ENCODE measurements around the gene SMG7. TPM values are rescaled to one million over a fixed set of nuclear protein-coding genes. Genes with fewer than 3 reads are reported as not detected.

The SMG7 gene
- polyA plus RNA-seq, 1 donor from 2014 or later = 19.1 TPM

GRCh38 chr1:183559061-183559460 is 86.8 kb downstream of the SMG7 start:
- Histone ChIP-seq H3K4me3 (ENCODE audit: low read length) (no peak overlapping the region), H3K9me3 (ENCODE audit: low read length) (no peaks in the 10 kb centered on the region), H3K79me2 (replicated peaks; ENCODE audit: insufficient read depth, low read length) (no peaks in the 10 kb centered on the region), H3K9me2 (ENCODE audit: insufficient read depth, low read length) (no peaks in the 10 kb centered on the region), H3K9ac (ENCODE audit: low read length) (no peak overlapping the region), H3K27me3 (ENCODE audit: insufficient read depth, low read depth, low read length) (no peaks in the 10 kb centered on the region), H2AFZ (ENCODE audit: low read depth, low read length) (no peak overlapping the region), H3F3A (ENCODE audit: insufficient read depth, low read length, poor library complexity, severe bottlenecking) (no peaks in the 10 kb centered on the region), H3K36me3 (ENCODE audit: insufficient read depth, low read length) (no peaks in the 10 kb centered on the region), H4K20me1 (ENCODE audit: insufficient read depth) (no peaks in the 10 kb centered on the region), H3K27ac (ENCODE audit: low read length) (no peak overlapping the region), H3K4me2 (ENCODE audit: low read length) (no peak overlapping the region)
- TF ChIP-seq TAF1 (IDR thresholded peaks at IDR 0.05; ENCODE audit: low read depth) = no peak
- TF ChIP-seq SMC3 (conservative IDR thresholded peaks at IDR 0.05; ENCODE audit: poor library complexity) = no peak
- no peak for TF ChIP-seq REST (IDR thresholded peaks at IDR 0.05; ENCODE audit: borderline replicate concordance)
- no peak for TF ChIP-seq EP300 (conservative IDR thresholded peaks at IDR 0.05; ENCODE audit: poor library complexity, severe bottlenecking)
- no peak for TF ChIP-seq CTCF (IDR thresholded peaks at IDR 0.05; ENCODE audit: poor library complexity, severe bottlenecking)
- no peak for TF ChIP-seq MXI1 (conservative IDR thresholded peaks at IDR 0.05; ENCODE audit: poor library complexity, severe bottlenecking)
- TF ChIP-seq POLR2AphosphoS5 (IDR thresholded peaks at IDR 0.05) = no peak
- TF ChIP-seq RAD21 (conservative IDR thresholded peaks at IDR 0.05) = no peak
- TF ChIP-seq EZH2 (IDR thresholded peaks at IDR 0.05; ENCODE audit: borderline replicate concordance, insufficient read depth, low read length, poor library complexity, severe bottlenecking) = no peak

GRCh38 chr1:183562701-183563100 is 90.4 kb downstream of the SMG7 start:
- Histone ChIP-seq H3K9me3 (ENCODE audit: low read length) (no peaks in the 10 kb centered on the region), H3F3A (ENCODE audit: insufficient read depth, low read length, poor library complexity, severe bottlenecking) (no peaks in the 10 kb centered on the region), H3K79me2 (replicated peaks; ENCODE audit: insufficient read depth, low read length) (no peaks in the 10 kb centered on the region), H2AFZ (ENCODE audit: low read depth, low read length) (no peak overlapping the region), H3K27me3 (ENCODE audit: insufficient read depth, low read depth, low read length) (no peaks in the 10 kb centered on the region), H3K4me3 (ENCODE audit: low read length) (no peak overlapping the region), H3K9ac (ENCODE audit: low read length) (no peak overlapping the region), H4K20me1 (ENCODE audit: insufficient read depth) (no peaks in the 10 kb centered on the region), H3K27ac (ENCODE audit: low read length) (no peak overlapping the region), H3K36me3 (ENCODE audit: insufficient read depth, low read length) (no peaks in the 10 kb centered on the region), H3K4me2 (ENCODE audit: low read length) (no peak overlapping the region), H3K9me2 (ENCODE audit: insufficient read depth, low read length) (no peaks in the 10 kb centered on the region)
- TF ChIP-seq MXI1 (conservative IDR thresholded peaks at IDR 0.05; ENCODE audit: poor library complexity, severe bottlenecking) = no peak

- Histone ChIP-seq H3K4me2 (ENCODE audit: low read length) (no peak overlapping the region), H3K27me3 (ENCODE audit: insufficient read depth, low read depth, low read length) (no peaks in the 10 kb centered on the region), H3K79me2 (replicated peaks; ENCODE audit: insufficient read depth, low read length) (no peaks in the 10 kb centered on the region), H3K36me3 (ENCODE audit: insufficient read depth, low read length) (no peaks in the 10 kb centered on the region), H4K20me1 (ENCODE audit: insufficient read depth) (no peaks in the 10 kb centered on the region), H3K9me2 (ENCODE audit: insufficient read depth, low read length) (no peaks in the 10 kb centered on the region), H3K4me3 (ENCODE audit: low read length) (no peak overlapping the region), H3K9me3 (ENCODE audit: low read length) (no peaks in the 10 kb centered on the region), H3F3A (ENCODE audit: insufficient read depth, low read length, poor library complexity, severe bottlenecking) (no peaks in the 10 kb centered on the region), H2AFZ (ENCODE audit: low read depth, low read length) (no peak overlapping the region), H3K9ac (ENCODE audit: low read length) (no peak overlapping the region), H3K27ac (ENCODE audit: low read length) (no peak overlapping the region)
- TF ChIP-seq POLR2AphosphoS5 (IDR thresholded peaks at IDR 0.05) (no peak), REST (IDR thresholded peaks at IDR 0.05; ENCODE audit: borderline replicate concordance) (no peak), EP300 (conservative IDR thresholded peaks at IDR 0.05; ENCODE audit: poor library complexity, severe bottlenecking) (no peak), RAD21 (conservative IDR thresholded peaks at IDR 0.05) (no peak), EZH2 (IDR thresholded peaks at IDR 0.05; ENCODE audit: borderline replicate concordance, insufficient read depth, low read length, poor library complexity, severe bottlenecking) (no peak), MXI1 (conservative IDR thresholded peaks at IDR 0.05; ENCODE audit: poor library complexity, severe bottlenecking) (no peak), SMC3 (conservative IDR thresholded peaks at IDR 0.05; ENCODE audit: poor library complexity) (no peak), TAF1 (IDR thresholded peaks at IDR 0.05; ENCODE audit: low read depth) (no peak), CTCF (IDR thresholded peaks at IDR 0.05; ENCODE audit: poor library complexity, severe bottlenecking) (no peak)
Measured at GRCh38 chr1:183565261-183565660, 93.0 kb downstream of the SMG7 start.

Data from neural cell (in vitro differentiated cells).